ENCODE measurements around the gene SULT6B1. TPM values are rescaled to one million over a fixed set of nuclear protein-coding genes. Genes with fewer than 3 reads are reported as not detected.

Gene SULT6B1
- total RNA-seq, 2 experiments from 2014 or later: not detected

- no peaks in the 10 kb centered on the region for H3K9me3 Mint-ChIP-seq
- no peak overlapping the region for H3K4me3 Mint-ChIP-seq
- H3K27ac Mint-ChIP-seq: no peak overlapping the region
- ATAC-seq (ENCODE audit: low read depth) (no peak), DNase-seq (no peak)
- H3K4me1 Mint-ChIP-seq: peaks cover 4% of the 10 kb centered on the region
- H3K36me3 Mint-ChIP-seq: no peaks in the 10 kb centered on the region
- H3K27me3 Mint-ChIP-seq: peaks cover 28% of the 10 kb centered on the region
- POLR2A ChIA-PET: no interaction called here
Measured at GRCh38 chr2:37189452-37190153, 1.1 kb upstream of the SULT6B1 start.

GRCh38 chr2:37181726-37182684 lies 6.5 kb downstream of the SULT6B1 start:
- H3K4me3 Mint-ChIP-seq: no peak overlapping the region
- DNase-seq: no peak
- no peak overlapping the region for H3K27ac Mint-ChIP-seq
- ATAC-seq (ENCODE audit: low read depth): no peak
- no peaks in the 10 kb centered on the region for H3K36me3 Mint-ChIP-seq
- H3K9me3 Mint-ChIP-seq: no peaks in the 10 kb centered on the region
- peaks cover 2% of the 10 kb centered on the region for H3K4me1 Mint-ChIP-seq
- H3K27me3 Mint-ChIP-seq: peaks cover 50% of the 10 kb centered on the region
- POLR2A ChIA-PET: no interaction called here

DNA sequence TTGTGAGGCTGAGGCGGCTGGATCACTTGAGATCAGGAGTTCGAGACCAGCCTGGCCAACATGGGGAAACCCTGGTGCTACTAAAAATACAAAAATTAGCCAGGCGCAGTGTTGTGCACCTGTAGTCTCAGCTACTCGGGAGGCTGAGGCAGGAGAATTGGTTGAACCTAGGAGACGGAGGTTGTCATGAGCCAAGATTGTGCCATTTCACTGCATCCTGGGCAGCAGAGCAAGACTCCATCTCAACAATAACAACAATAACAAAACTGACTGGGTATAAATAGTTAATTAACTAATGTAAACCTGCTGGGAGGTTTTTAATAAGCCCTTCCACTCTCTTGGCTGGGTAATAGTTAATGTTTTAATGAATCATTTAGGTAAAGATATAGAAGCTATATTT lies 7.8 kb downstream of the SULT6B1 start:
- no peak overlapping the region for H3K27ac Mint-ChIP-seq
- POLR2A ChIA-PET: interaction anchor here (0.6 kb wide), 1 partner anchor 63 kb away, joined by 3 read pairs; no protein-coding TSS in a partner anchor
- peaks cover 36% of the 10 kb centered on the region for H3K27me3 Mint-ChIP-seq
- H3K9me3 Mint-ChIP-seq: no peaks in the 10 kb centered on the region
- no peaks in the 10 kb centered on the region for H3K36me3 Mint-ChIP-seq
- ATAC-seq (ENCODE audit: low read depth) (no peak), DNase-seq (no peak)
- H3K4me3 Mint-ChIP-seq: no peak overlapping the region
- peaks cover 2% of the 10 kb centered on the region for H3K4me1 Mint-ChIP-seq

DNA sequence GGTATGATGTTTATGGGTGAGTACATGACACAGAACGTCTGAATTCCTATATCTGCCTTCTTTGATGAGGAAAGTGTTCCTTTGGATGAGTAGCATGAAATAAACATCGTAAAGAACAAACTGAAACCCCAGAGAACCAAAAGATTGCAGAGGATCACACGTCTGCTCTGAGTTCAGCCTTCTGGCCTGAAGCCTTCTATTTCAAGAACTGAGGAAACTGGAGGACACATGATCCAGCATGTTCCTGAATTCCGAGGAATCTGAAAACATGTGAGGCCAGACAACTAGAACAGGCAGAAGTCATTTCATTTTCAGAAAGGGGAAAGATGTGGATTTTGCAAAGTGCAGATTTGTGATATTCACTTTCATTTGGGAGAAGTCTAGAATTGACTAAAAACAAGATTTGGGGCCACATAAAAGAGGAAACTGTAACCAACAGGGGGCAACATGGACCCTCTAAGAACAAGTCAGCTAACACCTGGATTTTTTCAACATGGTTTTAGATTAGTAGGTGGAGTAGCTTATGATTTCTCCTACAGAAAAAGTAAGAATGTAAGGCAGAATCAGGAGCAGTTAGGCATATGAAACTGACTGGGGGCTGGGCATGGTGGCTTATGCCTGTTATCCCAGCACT lies 8.3 kb downstream of the SULT6B1 start:
- peaks cover 2% of the 10 kb centered on the region for H3K4me1 Mint-ChIP-seq
- H3K36me3 Mint-ChIP-seq: no peaks in the 10 kb centered on the region
- no peak overlapping the region for H3K27ac Mint-ChIP-seq
- H3K9me3 Mint-ChIP-seq: no peaks in the 10 kb centered on the region
- no peak overlapping the region for H3K4me3 Mint-ChIP-seq
- peaks cover 32% of the 10 kb centered on the region for H3K27me3 Mint-ChIP-seq
- no peak for DNase-seq
- POLR2A ChIA-PET: interaction anchor here (0.6 kb wide), 1 partner anchor 63 kb away, joined by 3 read pairs; no protein-coding TSS in a partner anchor
- no peak for ATAC-seq (ENCODE audit: low read depth)

DNA sequence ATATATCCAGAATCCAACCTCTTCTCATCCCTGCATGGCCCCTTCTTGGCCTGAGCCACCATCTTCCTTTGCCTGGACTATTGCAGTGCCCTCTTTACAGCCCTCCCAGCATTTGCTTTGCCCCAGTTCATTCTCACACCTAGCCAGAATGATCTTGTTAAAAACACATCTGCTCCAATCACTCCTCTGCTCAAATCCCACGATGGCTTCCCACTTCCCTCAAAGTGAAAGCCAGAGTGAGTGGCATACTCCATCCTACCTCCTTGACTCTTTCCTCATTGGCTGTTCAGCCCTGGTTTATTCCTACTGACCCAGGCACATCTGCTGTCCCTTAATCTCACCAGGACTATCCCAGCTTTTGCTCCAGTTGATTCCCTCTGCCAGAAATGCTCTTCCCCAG lies 14.7 kb downstream of the SULT6B1 start:
- H3K4me1 Mint-ChIP-seq: no peaks in the 10 kb centered on the region
- DNase-seq (no peak), ATAC-seq (ENCODE audit: low read depth) (no peak)
- no peak overlapping the region for H3K4me3 Mint-ChIP-seq
- POLR2A ChIA-PET: no interaction called here
- H3K27ac Mint-ChIP-seq: no peak overlapping the region
- no peaks in the 10 kb centered on the region for H3K9me3 Mint-ChIP-seq
- H3K36me3 Mint-ChIP-seq: no peaks in the 10 kb centered on the region
- peaks cover 6% of the 10 kb centered on the region for H3K27me3 Mint-ChIP-seq

GRCh38 chr2:37171624-37171950 lies 16.9 kb downstream of the SULT6B1 start:
- Mint-ChIP-seq H3K36me3 (no peaks in the 10 kb centered on the region), H3K27ac (no peak overlapping the region), H3K27me3 (peaks cover 6% of the 10 kb centered on the region), H3K9me3 (no peaks in the 10 kb centered on the region), H3K4me3 (no peak overlapping the region), H3K4me1 (no peaks in the 10 kb centered on the region)
- ATAC-seq (ENCODE audit: low read depth) (no peak), DNase-seq (no peak)
- POLR2A ChIA-PET: interaction anchor here (0.7 kb wide), 1 partner anchor 253 kb away, joined by 3 read pairs; no protein-coding TSS in a partner anchor

DNA sequence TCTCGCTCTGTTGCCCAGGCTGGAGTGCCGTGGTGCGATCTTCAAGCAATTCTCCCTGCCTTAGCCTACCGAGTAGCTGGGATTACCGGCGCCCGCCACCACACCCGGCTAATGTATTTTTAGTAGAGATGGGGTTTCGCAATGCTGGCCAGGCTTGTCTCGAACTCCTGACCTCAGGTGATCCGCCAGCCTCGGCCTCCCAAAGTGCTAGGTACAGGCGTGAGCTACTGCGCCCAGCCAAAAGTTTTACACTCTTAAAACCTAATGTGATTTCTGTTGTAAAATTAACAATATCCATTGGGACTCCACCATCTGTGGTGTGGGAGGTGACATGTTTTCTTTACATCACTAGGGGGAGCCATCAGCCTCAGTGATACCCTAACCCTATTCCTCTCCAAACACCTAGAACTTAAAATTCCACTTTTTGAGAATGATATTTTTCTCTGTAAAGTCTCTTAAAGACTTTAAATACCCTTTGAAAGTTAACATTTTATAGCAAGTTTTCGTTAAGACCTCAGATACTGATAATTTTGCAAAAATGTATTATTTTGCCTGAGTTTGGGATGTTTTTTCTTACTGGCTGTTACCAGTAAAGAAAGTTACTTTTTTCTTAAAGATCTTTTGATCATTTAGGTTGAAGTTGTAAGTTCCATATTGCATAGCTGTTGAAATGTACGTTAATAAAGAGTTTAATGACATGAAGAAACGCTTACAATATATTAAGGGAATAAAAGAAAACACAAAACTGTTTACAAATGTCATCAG lies 20.1 kb downstream of the SULT6B1 start:
- H3K4me3 Mint-ChIP-seq: no peak overlapping the region
- peaks cover 7% of the 10 kb centered on the region for H3K9me3 Mint-ChIP-seq
- POLR2A ChIA-PET: no interaction called here
- H3K4me1 Mint-ChIP-seq: no peaks in the 10 kb centered on the region
- H3K27me3 Mint-ChIP-seq: peaks cover 6% of the 10 kb centered on the region
- ATAC-seq (ENCODE audit: low read depth) (no peak), DNase-seq (no peak)
- peaks cover 5% of the 10 kb centered on the region for H3K36me3 Mint-ChIP-seq
- no peak overlapping the region for H3K27ac Mint-ChIP-seq

- peaks cover 7% of the 10 kb centered on the region for H3K9me3 Mint-ChIP-seq
- H3K4me1 Mint-ChIP-seq: no peaks in the 10 kb centered on the region
- no peak overlapping the region for H3K4me3 Mint-ChIP-seq
- H3K36me3 Mint-ChIP-seq: peaks cover 7% of the 10 kb centered on the region
- peaks cover 6% of the 10 kb centered on the region for H3K27me3 Mint-ChIP-seq
- no peak for ATAC-seq (ENCODE audit: low read depth)
- H3K27ac Mint-ChIP-seq: no peak overlapping the region
- no peak for DNase-seq
- POLR2A ChIA-PET: interaction anchor here (1.0 kb wide), 1 partner anchor 11 kb away, joined by 4 read pairs; the partner anchor contains the start of gene EIF2AK2
Measured at GRCh38 chr2:37167636-37168180, 20.8 kb downstream of the SULT6B1 start.

DNA sequence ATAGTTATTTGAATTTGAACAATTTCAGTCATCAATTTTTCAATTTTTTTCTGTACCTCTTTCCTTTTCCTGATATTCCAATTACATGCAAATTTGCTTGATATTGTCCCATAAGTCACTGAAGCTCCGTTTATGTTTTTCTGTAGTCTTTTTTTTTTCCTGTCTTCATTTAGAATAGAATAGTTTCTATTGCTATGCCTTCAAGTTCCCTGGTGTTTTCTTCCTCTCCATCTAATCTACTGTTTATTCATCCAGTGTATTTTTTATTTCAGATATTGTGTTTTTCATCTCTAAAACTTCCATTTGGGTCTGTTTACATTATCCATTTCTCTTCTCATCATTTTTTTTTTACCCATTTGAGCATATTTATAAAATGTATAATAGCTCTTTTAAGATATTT lies 23.7 kb downstream of the SULT6B1 start:
- H3K36me3 Mint-ChIP-seq: peaks cover 7% of the 10 kb centered on the region
- H3K4me1 Mint-ChIP-seq: peaks cover 2% of the 10 kb centered on the region
- DNase-seq: no peak
- peaks cover 3% of the 10 kb centered on the region for H3K27me3 Mint-ChIP-seq
- no peak for ATAC-seq (ENCODE audit: low read depth)
- POLR2A ChIA-PET: no interaction called here
- H3K4me3 Mint-ChIP-seq: no peak overlapping the region
- H3K27ac Mint-ChIP-seq: no peak overlapping the region
- H3K9me3 Mint-ChIP-seq: peaks cover 7% of the 10 kb centered on the region

DNA sequence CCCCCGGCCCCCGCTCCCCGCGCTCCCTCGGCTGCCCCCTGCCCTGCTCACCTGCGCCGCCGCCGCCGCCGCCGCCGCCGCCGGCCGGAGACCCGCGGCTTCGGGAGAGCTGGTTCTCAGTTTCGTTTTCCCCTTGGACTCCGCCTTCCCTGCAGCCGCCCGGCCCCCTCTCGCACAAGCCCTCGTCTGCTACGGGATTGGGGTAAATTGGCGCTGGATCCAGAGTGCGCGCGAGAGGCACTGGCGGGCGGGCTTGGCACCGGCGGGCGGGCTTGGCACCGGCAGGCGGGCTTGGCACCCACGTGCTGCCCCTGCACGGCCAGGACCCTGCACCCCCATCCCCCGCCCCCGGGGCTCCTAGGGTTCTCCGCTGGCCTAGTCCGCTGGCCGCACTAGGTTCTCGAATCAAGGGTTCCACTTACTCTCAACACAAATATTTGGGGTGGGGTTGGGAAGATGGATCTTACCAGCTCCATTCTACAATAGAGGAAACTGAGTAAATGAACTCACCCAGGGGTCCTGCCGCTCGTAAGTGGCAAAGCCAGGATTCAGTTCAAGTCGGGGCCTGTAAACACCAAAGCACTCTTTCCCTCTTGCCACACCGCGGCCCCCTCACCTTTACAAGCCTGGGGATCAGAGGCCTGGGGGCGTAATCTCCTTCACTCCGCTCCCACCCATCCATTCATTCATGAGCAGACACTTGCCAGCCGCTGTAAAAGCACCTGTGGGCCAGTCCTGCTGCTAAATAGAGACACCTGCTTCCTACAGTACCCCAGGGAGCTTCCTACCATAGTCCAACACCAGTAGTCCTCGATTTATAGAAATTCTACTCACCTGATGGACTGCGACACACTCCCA lies 31.4 kb downstream of the SULT6B1 start, which contains the start of gene EIF2AK2:
Gene EIF2AK2 (minus strand): TSS at position 124 of the 858 bp plus-strand sequence. CDS start 9,174 bp downstream, outside the sequence.
- Mint-ChIP-seq H3K27ac (peak within 1 kb of the TSS; percentile 96), H3K36me3 (peaks cover 34% of the 10 kb centered on the region), H3K27me3 (no peaks in the 10 kb centered on the region), H3K4me1 (peaks cover 39% of the 10 kb centered on the region), H3K9me3 (peaks cover 2% of the 10 kb centered on the region), H3K4me3 (peak within 1 kb of the TSS; percentile 96)
- DNase-seq (peak; percentile 87), ATAC-seq (ENCODE audit: low read depth) (peak; percentile 96)
- POLR2A ChIA-PET: interaction anchor here (0.7 to 3.0 kb wide), 16 partner anchors 10 to 1509 kb away, joined by 3 to 27 read pairs (median 4); partner anchors contain the start of genes CDC42EP3, CEBPZ, CEBPZOS and GALM

DNA sequence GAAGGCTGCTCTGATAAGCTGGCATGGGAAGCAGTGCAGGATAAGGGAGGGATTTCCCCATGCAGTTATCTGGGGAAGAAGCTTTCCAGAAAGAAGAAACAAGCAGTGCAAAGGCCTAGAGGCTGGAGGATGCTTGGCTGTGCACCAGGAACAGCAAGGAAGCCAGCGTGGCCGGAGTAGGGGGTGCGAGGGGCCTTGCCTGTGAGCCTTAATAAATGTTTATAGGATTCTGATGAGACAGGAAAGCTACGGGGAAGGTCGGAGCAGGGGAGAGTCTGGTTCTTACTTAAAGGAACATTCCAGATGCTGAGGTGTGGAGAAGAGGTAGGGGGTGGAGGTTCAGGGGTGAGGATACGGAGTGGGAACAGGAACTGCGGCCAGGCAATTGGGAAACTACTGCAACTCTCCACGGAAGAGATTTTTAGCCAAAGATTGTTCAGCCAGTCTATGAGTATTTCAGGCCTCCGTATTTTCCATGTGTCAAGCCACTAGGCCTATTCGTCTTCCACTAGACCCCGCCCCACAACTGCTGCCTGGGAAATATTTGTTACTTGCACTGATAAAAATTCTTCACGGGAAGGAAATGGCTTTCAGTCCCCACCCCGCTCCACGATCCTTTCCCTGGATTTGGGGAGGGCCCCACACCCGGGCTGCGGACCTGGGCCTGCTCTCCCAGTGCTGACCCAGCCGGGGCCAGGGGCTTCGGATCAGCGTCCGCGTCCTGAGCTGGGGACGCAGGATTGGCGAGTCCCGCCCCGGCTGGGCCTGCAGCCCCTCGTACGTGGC lies 32.2 kb downstream of the SULT6B1 start:
- peak overlapping the region; percentile 96 for H3K27ac Mint-ChIP-seq
- POLR2A ChIA-PET: interaction anchor here (0.8 to 3.0 kb wide), 16 partner anchors 9 to 1510 kb away, joined by 3 to 27 read pairs (median 4); partner anchors contain the start of genes CDC42EP3, CEBPZ, CEBPZOS and GALM
- peaks cover 43% of the 10 kb centered on the region for H3K4me1 Mint-ChIP-seq
- peak overlapping the region; percentile 96 for H3K4me3 Mint-ChIP-seq
- H3K36me3 Mint-ChIP-seq: peaks cover 36% of the 10 kb centered on the region
- H3K9me3 Mint-ChIP-seq: peaks cover 2% of the 10 kb centered on the region
- H3K27me3 Mint-ChIP-seq: no peaks in the 10 kb centered on the region
- DNase-seq (peak; percentile 35), ATAC-seq (ENCODE audit: low read depth) (peak; percentile 11)
